ENCODE results near the gene KRT80. TPM values are rescaled to one million over a fixed set of nuclear protein-coding genes. Genes with fewer than 3 reads are reported as not detected.
A peak's percentile ranks its signal among the peaks of the same experiment; 100 is the strongest.

Gene KRT80
- total RNA-seq, 1 donor from 2014 or later = not detected

DNA sequence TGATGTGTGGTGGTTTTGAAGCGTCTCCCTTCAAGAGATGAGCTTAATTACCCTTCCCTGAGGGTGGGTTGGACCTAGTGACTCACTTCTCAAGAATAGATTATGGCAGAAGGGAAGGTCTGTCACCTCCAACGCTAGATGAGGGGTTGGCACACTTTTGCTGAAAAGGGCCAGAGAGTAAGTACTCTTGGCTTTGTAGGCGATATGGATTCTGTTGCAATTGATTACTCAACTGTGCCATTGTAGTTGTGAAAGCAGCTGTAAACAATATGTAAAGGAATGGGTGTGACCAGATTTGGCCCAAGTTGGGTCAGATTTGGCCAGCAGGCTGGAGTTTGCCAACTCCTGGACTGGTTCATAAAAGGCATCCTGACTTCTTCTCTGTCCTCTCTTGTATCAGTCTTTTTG, 59.1 kb downstream of the KRT80 start:
- no peaks in the 10 kb centered on the region for H3K9me3 Mint-ChIP-seq
- no peaks in the 10 kb centered on the region for H3K4me1 Mint-ChIP-seq
- no peak for DNase-seq
- intact Hi-C loops (cut with micrococcal nuclease) = no loop called here
- H3K36me3 Mint-ChIP-seq (ENCODE audit: low read depth) = no peaks in the 10 kb centered on the region
- H3K27me3 Mint-ChIP-seq = peaks cover 15% of the 10 kb centered on the region
- no peak overlapping the region for H3K27ac Mint-ChIP-seq
- no peak overlapping the region for H3K4me3 Mint-ChIP-seq

DNA sequence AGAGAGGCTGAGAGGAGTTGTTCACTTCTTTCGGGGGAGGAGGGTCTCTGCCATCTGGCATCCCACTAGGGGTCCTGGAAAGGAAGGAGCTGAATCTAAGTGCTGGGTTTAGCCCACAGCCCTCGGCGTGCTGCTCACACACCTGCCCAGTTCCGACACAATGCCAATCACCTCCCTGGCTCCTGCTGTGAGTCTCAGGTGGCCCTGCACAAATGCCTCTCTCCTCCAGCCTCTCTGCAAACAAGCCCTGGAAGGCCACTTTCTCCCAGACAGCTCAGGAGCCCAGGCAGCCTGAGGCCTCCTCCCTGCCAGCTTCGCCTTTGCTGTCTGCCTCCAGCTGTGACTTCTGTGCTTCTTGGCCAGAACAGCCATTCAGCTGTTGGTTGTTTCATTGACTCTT, 61.1 kb downstream of the KRT80 start:
- intact Hi-C loops (cut with micrococcal nuclease) = no loop called here
- no peaks in the 10 kb centered on the region for H3K36me3 Mint-ChIP-seq (ENCODE audit: low read depth)
- no peak for DNase-seq
- H3K4me1 Mint-ChIP-seq = no peaks in the 10 kb centered on the region
- H3K27me3 Mint-ChIP-seq = peaks cover 24% of the 10 kb centered on the region
- H3K4me3 Mint-ChIP-seq = no peak overlapping the region
- H3K9me3 Mint-ChIP-seq = no peaks in the 10 kb centered on the region
- no peak overlapping the region for H3K27ac Mint-ChIP-seq

DNA sequence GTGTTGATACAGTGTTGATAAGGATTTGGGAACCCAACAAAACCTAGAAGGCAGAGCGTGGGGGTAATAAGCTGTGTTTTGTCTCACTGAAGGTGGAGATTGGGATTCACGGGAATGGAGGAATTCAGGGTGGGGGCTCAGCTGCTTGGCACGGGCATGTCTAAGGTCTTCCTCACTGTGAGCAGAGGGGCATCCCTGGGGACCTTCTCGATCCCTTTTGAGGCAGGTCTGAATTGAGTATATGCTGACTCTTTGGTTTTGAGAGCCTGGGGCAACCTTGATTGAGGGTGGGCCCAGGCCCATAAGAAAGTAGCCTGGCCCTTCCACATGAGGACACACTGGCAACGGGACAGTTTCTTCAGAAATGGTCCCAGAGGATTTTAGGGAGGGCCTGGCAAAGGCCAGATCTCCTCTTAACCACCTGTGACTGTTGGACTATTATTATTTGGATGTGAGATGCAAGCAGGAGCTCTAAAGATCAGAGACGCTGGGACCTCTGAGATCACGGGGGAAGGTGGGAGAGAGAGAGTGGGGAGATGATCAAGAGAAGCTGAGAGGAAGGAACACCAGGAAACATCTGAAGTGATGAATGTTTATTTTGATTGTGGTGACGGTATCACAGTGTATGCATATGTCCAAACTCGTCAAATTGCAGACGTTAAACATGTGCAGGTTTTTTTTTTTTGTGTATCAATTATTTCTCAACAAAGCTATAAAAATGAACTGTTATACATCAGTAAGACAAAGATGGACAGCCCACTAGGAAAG, 63.9 kb downstream of the KRT80 start:
- intact Hi-C loops (cut with micrococcal nuclease) = no loop called here
- H3K4me3 Mint-ChIP-seq = no peak overlapping the region
- H3K36me3 Mint-ChIP-seq (ENCODE audit: low read depth) = no peaks in the 10 kb centered on the region
- no peaks in the 10 kb centered on the region for H3K9me3 Mint-ChIP-seq
- no peak overlapping the region for H3K27ac Mint-ChIP-seq
- H3K4me1 Mint-ChIP-seq = no peaks in the 10 kb centered on the region
- no peak for DNase-seq
- peaks cover 27% of the 10 kb centered on the region for H3K27me3 Mint-ChIP-seq

DNA sequence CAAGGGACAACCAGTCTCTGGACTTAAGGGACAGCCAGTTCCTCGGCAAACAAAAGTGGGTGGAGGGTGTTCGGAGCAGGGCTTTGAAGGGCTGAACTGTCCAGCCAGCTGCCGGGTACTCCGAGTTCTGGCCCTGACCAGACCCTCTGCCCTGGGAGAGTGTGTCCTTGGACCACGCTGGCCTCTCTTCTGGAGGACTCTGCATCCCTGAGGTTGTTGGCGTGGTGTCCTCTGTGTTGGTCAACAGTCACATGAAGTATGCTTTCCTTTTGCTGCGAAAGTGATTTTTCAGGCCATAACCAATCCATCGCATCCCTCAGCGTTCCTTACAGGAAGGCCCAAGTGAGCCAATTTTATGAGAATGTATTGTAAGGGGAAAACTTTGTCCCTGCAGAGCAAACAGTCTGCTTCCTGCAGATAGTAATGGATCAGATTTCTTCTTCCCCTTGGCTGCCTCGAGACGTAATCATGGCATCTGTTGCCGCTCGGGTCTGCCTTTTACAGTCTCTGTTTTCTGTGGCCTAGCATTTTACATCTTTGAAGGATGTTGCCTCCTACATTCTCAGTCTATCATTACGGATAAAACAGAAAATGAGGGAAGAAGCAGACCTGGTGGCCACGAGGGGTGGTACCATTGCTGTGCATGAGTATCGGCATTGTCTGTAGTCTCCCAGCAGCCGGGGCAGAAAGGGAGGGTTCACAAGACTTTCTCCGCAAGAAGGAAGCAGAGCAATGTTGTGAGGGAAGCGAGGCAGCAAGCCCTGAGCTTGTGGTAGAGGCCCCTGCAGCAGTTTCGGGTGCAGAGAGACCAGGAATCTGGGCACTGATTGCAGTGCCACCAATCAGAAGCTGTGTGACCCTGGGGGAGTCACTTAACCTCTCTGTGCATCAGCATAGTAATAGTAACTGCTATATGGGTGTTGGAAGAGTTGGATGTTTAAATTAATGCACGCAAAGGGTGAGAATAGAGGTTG, 64.9 kb downstream of the KRT80 start:
- Mint-ChIP-seq H3K36me3 (ENCODE audit: low read depth) (no peaks in the 10 kb centered on the region), H3K4me1 (no peaks in the 10 kb centered on the region), H3K4me3 (no peak overlapping the region), H3K9me3 (no peaks in the 10 kb centered on the region), H3K27ac (no peak overlapping the region), H3K27me3 (peaks cover 23% of the 10 kb centered on the region)
- DNase-seq = no peak
- intact Hi-C loops (cut with micrococcal nuclease) = no loop called here

DNA sequence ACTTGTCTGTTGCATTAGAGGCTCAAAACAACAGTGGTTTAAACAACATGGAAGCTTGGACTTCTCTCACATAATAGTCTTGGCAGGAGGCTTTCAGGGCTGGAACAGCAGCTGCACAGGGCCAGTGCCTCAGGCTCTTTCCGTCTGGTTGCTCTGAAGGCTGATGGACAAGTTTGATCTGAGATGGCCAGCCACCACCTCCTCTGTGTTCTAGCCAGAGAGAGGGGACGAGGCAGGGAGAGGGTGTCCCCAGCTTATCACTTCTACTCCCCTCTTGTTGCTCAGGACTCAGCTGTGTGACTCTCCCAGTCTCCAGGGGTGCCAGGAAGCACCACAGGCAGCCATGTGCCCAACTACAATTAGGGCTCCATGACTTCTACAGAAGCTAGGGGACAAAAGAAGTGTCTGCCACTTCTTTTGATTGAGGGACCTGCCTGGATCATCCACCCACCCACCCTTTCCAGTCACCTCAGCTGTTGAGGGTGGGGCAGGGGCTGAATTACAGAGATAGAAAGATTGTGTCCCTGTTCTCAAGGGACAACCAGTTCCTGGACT, 65.7 kb downstream of the KRT80 start:
- Mint-ChIP-seq H3K9me3 (no peaks in the 10 kb centered on the region), H3K4me3 (no peak overlapping the region), H3K4me1 (peaks cover 2% of the 10 kb centered on the region), H3K27ac (no peak overlapping the region), H3K27me3 (peaks cover 22% of the 10 kb centered on the region), H3K36me3 (ENCODE audit: low read depth) (no peaks in the 10 kb centered on the region)
- DNase-seq = no peak
- intact Hi-C loops (cut with micrococcal nuclease) = no loop called here

DNA sequence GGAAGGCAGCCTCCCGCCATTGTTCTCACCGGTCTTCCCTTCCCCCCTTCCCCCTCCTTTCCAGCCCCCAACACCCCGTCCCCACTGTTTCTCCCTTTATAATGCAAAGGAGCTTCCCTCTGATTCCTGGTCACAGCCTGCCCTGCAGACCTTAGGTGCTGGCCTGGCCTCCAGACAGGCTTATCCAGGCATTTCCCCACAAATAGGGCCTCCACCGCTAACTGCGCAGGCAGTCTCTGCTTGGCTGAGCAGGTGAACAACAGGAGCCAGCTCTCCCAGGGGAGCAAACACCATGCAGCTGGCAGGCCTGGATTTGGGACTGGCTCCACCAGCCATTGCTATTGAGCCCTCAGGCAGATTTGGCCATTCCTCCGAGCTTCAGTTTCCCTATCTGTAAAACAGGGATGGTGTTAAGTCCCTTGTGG, 66.3 kb downstream of the KRT80 start:
- Mint-ChIP-seq H3K9me3 (no peaks in the 10 kb centered on the region), H3K4me1 (peaks cover 3% of the 10 kb centered on the region), H3K27me3 (peaks cover 26% of the 10 kb centered on the region), H3K4me3 (no peak overlapping the region), H3K36me3 (ENCODE audit: low read depth) (no peaks in the 10 kb centered on the region), H3K27ac (no peak overlapping the region)
- intact Hi-C loops (cut with micrococcal nuclease) = no loop called here
- no peak for DNase-seq

DNA sequence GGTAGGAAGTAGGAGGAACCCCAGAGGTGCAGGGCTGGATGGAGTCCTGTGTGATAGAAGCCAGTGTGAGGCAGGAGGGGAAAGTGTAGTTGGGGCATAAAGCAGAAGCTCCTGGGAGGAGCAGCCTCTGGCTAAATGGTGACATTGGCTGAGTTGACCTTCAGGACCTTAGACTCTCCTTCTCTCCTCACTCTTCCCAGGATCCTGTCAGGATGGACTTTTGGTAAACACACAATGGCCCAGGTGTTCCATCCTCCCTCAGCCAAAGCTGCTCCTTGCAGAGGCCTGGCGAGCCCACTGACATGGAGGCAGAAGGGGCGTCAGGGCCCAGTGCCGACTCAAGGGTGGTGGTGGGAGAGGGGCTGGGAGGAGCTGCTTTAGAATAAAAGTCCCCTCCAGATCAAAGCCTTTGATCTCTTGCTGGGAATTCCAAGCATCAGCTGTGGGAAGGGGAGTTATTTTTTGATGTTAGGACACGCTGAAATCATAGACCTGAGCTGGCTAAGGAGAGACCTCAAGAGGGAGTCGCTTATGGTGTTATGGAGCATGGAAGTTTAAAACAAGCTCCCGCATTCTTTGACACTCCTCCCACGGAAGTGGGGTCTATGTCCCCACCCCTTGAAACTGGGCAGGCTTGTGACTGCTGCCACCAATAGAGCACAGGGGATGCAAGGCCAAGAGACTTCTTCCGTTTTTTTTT, 68.2 kb downstream of the KRT80 start:
- intact Hi-C loops (cut with micrococcal nuclease) = loop anchor here (5.0 kb wide), 1 partner anchor 41 kb away; no protein-coding TSS in a partner anchor
- Mint-ChIP-seq H3K4me3 (no peak overlapping the region), H3K9me3 (no peaks in the 10 kb centered on the region)

DNA sequence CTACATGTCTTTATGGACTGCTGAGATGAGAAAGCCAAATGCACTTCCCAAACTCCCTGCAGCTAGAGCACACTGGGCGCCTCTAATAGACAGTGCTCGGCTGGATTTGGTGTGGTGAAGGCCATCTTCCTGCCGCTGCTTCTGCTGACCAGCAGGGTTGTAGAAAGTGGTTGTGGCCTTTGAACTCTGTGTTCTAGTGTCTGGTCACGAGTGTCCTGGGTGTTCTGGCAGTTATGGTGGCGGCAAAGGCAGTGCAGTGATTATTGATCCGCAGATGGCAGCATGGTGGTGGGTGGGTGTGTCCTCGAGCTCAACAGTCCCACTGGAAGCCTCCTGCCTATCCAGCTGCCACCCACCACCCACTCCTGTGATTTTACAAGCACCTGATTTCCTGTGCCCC, 68.9 kb downstream of the KRT80 start:
- Mint-ChIP-seq H3K9me3 (no peaks in the 10 kb centered on the region), H3K36me3 (ENCODE audit: low read depth) (no peaks in the 10 kb centered on the region), H3K4me1 (peaks cover 18% of the 10 kb centered on the region), H3K27me3 (peaks cover 24% of the 10 kb centered on the region), H3K4me3 (no peak overlapping the region), H3K27ac (no peak overlapping the region)
- intact Hi-C loops (cut with micrococcal nuclease) = loop anchor here (5.0 kb wide), 1 partner anchor 41 kb away; no protein-coding TSS in a partner anchor
- no peak for DNase-seq

More for the DNA sequence above, 68.2 kb downstream of the KRT80 start:
- peaks cover 27% of the 10 kb centered on the region for H3K27me3 Mint-ChIP-seq
- H3K4me1 Mint-ChIP-seq = peaks cover 14% of the 10 kb centered on the region
- no peak overlapping the region for H3K27ac Mint-ChIP-seq
- no peaks in the 10 kb centered on the region for H3K36me3 Mint-ChIP-seq (ENCODE audit: low read depth)
- DNase-seq = no peak

DNA sequence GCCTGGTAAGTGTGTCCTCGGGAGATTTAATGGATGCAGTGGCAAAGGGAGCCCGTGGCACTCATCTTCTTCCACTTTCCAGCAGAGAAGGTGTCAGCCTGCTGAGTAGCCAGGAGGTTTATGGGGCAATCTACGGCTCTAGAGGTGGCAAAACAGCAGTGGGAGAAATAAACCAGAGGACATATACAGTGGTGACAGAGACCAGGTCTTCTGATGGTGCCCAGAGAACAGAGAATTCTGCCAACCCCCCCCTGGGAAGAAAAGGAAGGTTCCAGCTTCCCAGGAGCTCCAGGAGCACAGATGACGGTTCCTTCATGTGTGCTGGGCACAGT, 69.3 kb downstream of the KRT80 start:
- peaks cover 23% of the 10 kb centered on the region for H3K27me3 Mint-ChIP-seq
- intact Hi-C loops (cut with micrococcal nuclease) = loop anchor here (5.0 kb wide), 1 partner anchor 40 kb away; no protein-coding TSS in a partner anchor
- no peak overlapping the region for H3K27ac Mint-ChIP-seq
- H3K36me3 Mint-ChIP-seq (ENCODE audit: low read depth) = no peaks in the 10 kb centered on the region
- no peaks in the 10 kb centered on the region for H3K9me3 Mint-ChIP-seq
- DNase-seq = no peak
- peaks cover 18% of the 10 kb centered on the region for H3K4me1 Mint-ChIP-seq
- H3K4me3 Mint-ChIP-seq = no peak overlapping the region

DNA sequence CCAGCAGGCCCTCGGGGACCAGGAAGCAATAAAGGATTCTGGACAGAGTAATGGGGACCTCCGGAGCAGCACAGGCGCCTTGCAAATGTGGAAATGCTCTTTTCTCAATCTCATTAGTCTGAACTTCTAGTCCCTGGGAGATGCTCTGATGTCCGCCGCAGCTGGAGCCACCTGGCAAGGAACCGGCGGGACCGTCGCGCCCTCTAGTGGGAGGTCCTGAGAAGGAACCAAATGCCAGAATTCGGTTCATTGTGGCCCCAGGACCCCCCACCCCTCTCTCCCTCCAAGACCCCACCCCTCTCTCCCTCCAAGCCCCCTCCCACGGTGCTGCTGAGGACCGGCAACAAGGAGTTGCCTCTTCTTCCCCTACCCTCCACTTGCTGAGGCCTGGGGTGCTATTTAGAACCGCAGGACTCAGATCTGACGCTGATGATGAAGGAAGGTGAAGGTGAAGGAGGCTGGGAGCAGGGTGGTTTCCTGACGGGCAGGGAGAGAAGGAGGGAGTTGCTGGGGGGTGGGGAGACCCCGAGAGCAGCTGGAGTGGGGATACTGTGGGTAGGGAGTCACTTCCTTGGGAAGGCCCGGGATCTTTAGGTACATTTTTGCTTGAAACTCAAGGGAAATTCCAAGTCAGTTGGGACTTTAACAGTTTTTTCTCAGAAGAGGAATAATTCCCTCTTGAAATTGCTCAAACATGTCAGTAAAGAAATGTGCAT, 69.8 kb downstream of the KRT80 start:
- Mint-ChIP-seq H3K27me3 (peaks cover 18% of the 10 kb centered on the region), H3K36me3 (ENCODE audit: low read depth) (no peaks in the 10 kb centered on the region), H3K4me1 (peaks cover 20% of the 10 kb centered on the region), H3K9me3 (no peaks in the 10 kb centered on the region), H3K27ac (no peak overlapping the region), H3K4me3 (no peak overlapping the region)
- DNase-seq = peak; percentile 89
- intact Hi-C loops (cut with micrococcal nuclease) = loop anchor here (5.0 kb wide), 1 partner anchor 40 kb away; no protein-coding TSS in a partner anchor

DNA sequence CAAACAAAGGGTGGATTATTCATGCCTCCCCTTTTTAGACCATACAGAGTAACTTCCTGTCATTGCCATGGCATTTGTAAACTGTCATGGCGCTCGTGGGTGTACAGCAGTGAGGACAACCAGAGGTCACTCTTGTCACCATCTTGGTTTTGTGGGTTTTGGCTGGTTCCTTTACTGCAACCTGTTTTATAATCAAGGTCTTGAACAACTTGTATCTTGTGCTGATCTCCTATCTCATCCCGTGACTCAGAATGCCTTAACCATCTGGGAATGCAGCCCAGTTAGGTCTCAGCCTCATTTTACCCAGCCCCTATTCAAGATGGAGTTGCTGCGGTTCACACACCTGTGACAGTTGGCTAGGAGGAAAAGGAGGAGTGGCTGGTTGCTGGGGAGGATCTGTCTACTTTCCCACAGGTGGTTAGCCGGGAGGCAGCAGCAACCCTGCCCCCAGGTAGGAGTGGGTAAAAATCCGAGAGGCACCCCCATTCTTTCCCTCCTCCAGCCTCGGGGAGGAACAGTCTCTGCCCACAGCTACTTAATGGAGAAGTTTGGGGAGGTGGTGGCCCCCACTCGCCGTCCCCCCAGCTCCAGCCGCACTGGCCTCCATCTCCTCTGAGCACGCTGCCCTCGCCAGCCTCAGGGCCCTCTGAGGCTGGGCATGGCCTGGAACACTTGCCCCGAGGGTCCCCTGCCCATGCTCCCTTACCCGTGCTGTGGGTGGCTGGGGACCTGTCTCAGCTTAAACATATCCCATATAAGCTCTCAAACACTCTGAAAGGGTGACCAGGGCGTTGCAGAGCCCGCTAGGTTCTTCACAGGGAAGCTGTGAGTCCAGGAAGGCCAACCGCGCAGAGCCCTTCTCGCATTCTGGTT, 70.6 kb downstream of the KRT80 start:
- Mint-ChIP-seq H3K27ac (no peak overlapping the region), H3K27me3 (peaks cover 15% of the 10 kb centered on the region), H3K9me3 (no peaks in the 10 kb centered on the region), H3K4me3 (no peak overlapping the region), H3K36me3 (ENCODE audit: low read depth) (no peaks in the 10 kb centered on the region), H3K4me1 (peaks cover 27% of the 10 kb centered on the region)
- no peak for DNase-seq
- intact Hi-C loops (cut with micrococcal nuclease) = loop anchor here (1.0 to 5.0 kb wide), 2 partner anchors 39 to 96 kb away; no protein-coding TSS in a partner anchor

Measured in activated CD4-positive, alpha-beta T cell treated with anti-CD3 and anti-CD28 coated beads, Interleukin-2, amount 10 ng/mL, durations not matched to agents 24 days and 14 days (primary cell).